Thoracic aorta (tissue), 2 donors: ENCODE results near the gene PPFIBP2. TPM values are rescaled to one million over a fixed set of nuclear protein-coding genes. Genes with fewer than 3 reads are reported as not detected.

Experiments
- ATAC-seq: fragments of 150-250 bp; one replicate; pipeline ENCODE4 v1.8.0; 2017; ENCODE audit warnings: low read depth; ENCODE audit not compliant: insufficient number of reproducible peaks, low FRiP score
- DNase-seq: peaks from one replicate; pipeline ENCODE4 v3.0.0-alpha.2; 2020; ENCODE audit warnings: low spot score
- H3K27ac ChIP-seq, 2 donors: fragments of 200-600 bp; sonication (generic); 1 replicate in 1 of 2; 2 replicates in 1 of 2; pipeline ENCODE4 v1.5.1; 2016; ENCODE audit warnings: mild to moderate bottlenecking in 2 of 2, moderate library complexity in 2 of 2
- H3K27me3 ChIP-seq: fragments of 200-600 bp; sonication (generic); replicated peaks from 2 replicates; pipeline ENCODE4 v1.6.0; 2016; ENCODE audit warnings: mild to moderate bottlenecking; ENCODE audit not compliant: insufficient read depth
- H3K36me3 ChIP-seq: fragments of 200-600 bp; sonication (generic); one replicate; pipeline ENCODE4 v1.5.1; 2016
- H3K4me1 ChIP-seq, 2 donors: fragments of 200-600 bp; sonication (generic); 1 replicate in 1 of 2; 2 replicates in 1 of 2; pipeline versions ENCODE4 v1.5.1 to v1.6.0; 2016; ENCODE audit warnings: low read depth in 2 of 2, mild to moderate bottlenecking in 1 of 2; ENCODE audit not compliant: control insufficient read depth in 1 of 2
- H3K4me3 ChIP-seq: fragments of 200-600 bp; sonication (generic); 2 replicates; pipeline ENCODE4 v1.5.1; 2016; ENCODE audit warnings: mild to moderate bottlenecking
- H3K9me3 ChIP-seq: fragments of 200-600 bp; sonication (generic); 2 replicates; pipeline ENCODE4 v1.5.1; 2016
- CTCF ChIP-seq: fragments of 200-600 bp; sonication (generic); IDR thresholded peaks from one replicate; pipeline ENCODE4 v1.5.1; 2019; ENCODE audit warnings: antibody characterized with exemption
- total RNA-seq, 2 donors: library from RNA; depleted of rRNA; stranded (reverse); fragments of >200 nt; gene quantifications; one replicate each; pipeline versions ENCODE4 v1.1.0 to v1.2.3, GENCODE V29; 2016

Gene PPFIBP2
- total RNA-seq, 2 donors from 2014 or later: 43.5 to 48.9 TPM

- Histone ChIP-seq H3K9me3 (no peaks in the 10 kb centered on the region), H3K4me1 (peaks cover 0 to 11% of the 10 kb centered on the region in 2 donors), H3K27me3 (no peaks in the 10 kb centered on the region), H3K4me3 (no peak overlapping the region), H3K36me3 (no peaks in the 10 kb centered on the region), H3K27ac (no peak overlapping the region)
- ATAC-seq (no peak), DNase-seq (no peak)
- TF ChIP-seq CTCF: no peak
These were observed 89.4 kb downstream of the PPFIBP2 start for GRCh38 chr11:7603031-7603781.

DNA sequence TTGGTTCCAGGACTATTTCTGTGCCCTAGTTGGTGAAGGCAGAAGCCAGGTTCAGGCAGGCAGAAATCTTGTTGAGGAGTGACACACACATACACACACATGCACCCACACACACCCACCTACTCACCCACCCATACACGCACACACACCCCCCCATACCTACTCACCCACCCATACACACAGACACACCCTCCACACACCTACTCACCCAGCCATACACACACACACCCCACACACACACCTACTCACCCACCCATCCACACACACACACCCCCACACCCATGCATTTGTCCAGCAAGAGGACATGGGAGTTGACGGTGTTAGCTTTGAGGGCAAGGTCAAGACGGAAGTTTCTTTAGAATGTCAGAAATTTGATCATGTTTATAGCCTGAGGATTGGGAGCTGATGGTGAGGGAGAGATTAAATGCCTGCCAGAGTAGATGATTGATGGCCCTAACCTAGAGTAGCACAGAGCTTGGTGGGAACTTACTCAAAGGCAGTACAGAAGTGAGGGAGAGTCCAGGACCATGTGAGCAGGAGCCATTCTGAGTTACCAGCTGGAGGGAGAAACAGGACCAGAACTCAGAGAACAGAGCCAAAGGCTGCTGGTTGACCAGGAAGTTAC is 90.6 kb downstream of the PPFIBP2 start:
- ATAC-seq (no peak), DNase-seq (no peak)
- no peaks in the 10 kb centered on the region for H3K27me3 ChIP-seq
- TF ChIP-seq CTCF: no peak
- H3K4me1 ChIP-seq: peaks cover 0 to 19% of the 10 kb centered on the region in 2 donors
- no peaks in the 10 kb centered on the region for H3K36me3 ChIP-seq
- H3K27ac ChIP-seq: no peak overlapping the region
- H3K9me3 ChIP-seq: no peaks in the 10 kb centered on the region
- no peak overlapping the region for H3K4me3 ChIP-seq

- Histone ChIP-seq H3K27ac (peak overlapping the region in 1 of 2 donors; percentile 9), H3K4me1 (peaks cover 0 to 19% of the 10 kb centered on the region in 2 donors), H3K27me3 (no peaks in the 10 kb centered on the region), H3K9me3 (no peaks in the 10 kb centered on the region), H3K36me3 (peaks cover 3% of the 10 kb centered on the region), H3K4me3 (no peak overlapping the region)
- TF ChIP-seq CTCF: no peak
- DNase-seq (no peak), ATAC-seq (no peak)
These were observed 91.6 kb downstream of the PPFIBP2 start for GRCh38 chr11:7605186-7605943.

DNA sequence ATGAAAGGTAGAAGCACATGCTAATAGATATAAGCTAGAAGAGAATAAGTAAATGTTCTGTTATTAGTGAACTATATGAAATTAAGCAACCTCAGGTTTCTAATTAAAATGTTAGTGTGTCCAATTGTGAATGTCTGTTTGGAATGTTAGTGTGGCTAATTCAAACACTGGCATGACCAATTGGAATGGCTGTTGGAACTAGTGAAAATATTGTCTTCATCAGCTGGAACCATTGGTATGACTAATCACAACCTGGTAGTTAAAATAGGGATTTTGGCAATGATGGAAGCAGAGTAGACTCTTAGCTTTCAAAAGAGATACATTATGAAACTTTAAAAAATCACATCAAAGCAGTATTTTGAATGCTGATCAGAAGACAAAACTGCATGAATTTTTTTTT is 92.7 kb downstream of the PPFIBP2 start:
- TF ChIP-seq CTCF: no peak
- no peak overlapping the region for H3K27ac ChIP-seq
- no peak for ATAC-seq

DNA sequence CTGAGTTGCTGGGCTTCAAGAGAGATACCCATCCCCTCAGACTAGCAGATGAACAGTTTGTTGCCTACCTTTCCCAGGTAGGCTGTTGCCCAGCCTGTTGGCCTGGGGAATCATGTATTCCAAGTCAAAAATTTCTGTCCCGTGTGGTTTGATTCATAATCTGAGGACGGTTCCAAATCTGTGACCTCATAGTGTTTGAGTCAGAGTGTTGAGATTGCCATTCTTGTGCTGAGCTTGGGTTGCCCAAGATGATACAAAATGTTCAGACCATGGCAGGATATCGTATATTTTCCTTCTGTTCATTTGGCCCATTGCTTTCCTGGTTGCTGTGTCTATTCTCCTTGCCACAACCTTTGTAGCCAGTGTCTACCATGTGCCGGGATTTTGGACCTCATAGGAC is 95.2 kb downstream of the PPFIBP2 start:
- no peak for DNase-seq
- TF ChIP-seq CTCF: no peak
- H3K27ac ChIP-seq: peak overlapping the region; percentile 23 to 28
- H3K27me3 ChIP-seq: no peaks in the 10 kb centered on the region
- H3K4me1 ChIP-seq: peaks cover 6 to 38% of the 10 kb centered on the region in 2 donors
- peaks cover 8% of the 10 kb centered on the region for H3K36me3 ChIP-seq
- peak; percentile 47 for ATAC-seq
- no peaks in the 10 kb centered on the region for H3K9me3 ChIP-seq
- no peak overlapping the region for H3K4me3 ChIP-seq

More for the DNA sequence above, 92.7 kb downstream of the PPFIBP2 start:
- Histone ChIP-seq H3K36me3 (peaks cover 8% of the 10 kb centered on the region), H3K4me1 (peaks cover 0 to 19% of the 10 kb centered on the region in 2 donors), H3K27me3 (no peaks in the 10 kb centered on the region), H3K9me3 (no peaks in the 10 kb centered on the region), H3K4me3 (no peak overlapping the region)
- DNase-seq: no peak
